GM21737 (cell line): ENCODE data around the gene SLC35F6.

Source experiments
- ATAC-seq: cut with Tn5 transposase; IDR thresholded peaks from one replicate; pipeline ENCODE4 v1.9.1; 2021; ENCODE audit warnings: mild to moderate bottlenecking, moderate library complexity; ENCODE audit not compliant: unreplicated experiment

Gene SLC35F6

GRCh38 chr2:26764078-26764887 is at the start of gene SLC35F6:
TSS of gene SLC35F6 (plus strand) at chr2:26764284. CDS start at chr2:26764350, 66 bp downstream.
- ATAC-seq, result peak; percentile 92

GRCh38 chr2:26715528-26716270 is 48.4 kb upstream of the SLC35F6 start:
- no peak for ATAC-seq

DNA sequence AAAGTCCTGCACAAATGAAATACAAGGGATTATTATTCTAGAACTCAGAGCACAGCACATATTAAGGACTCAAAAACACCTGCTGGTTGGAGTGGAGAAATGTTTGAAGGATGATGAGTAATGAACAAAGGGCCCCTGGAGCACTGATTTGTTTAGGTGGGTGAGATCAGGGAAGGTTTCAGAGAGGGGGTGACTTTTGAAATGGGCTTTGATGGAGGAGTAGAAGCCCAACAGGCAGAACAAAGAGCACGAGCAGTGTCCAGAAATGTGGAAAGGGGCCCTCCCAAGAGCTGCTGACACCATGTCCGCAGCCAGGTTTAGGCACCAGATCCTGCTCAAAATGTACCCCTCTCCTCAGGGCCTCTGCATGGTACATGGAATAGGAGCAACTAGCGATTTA is 47.7 kb upstream of the SLC35F6 start:
- no peak for ATAC-seq

- no peak for ATAC-seq
Measured at GRCh38 chr2:26716769-26717168, 47.3 kb upstream of the SLC35F6 start.

- ATAC-seq, result no peak
Measured at GRCh38 chr2:26717362-26717761, 46.7 kb upstream of the SLC35F6 start.

DNA sequence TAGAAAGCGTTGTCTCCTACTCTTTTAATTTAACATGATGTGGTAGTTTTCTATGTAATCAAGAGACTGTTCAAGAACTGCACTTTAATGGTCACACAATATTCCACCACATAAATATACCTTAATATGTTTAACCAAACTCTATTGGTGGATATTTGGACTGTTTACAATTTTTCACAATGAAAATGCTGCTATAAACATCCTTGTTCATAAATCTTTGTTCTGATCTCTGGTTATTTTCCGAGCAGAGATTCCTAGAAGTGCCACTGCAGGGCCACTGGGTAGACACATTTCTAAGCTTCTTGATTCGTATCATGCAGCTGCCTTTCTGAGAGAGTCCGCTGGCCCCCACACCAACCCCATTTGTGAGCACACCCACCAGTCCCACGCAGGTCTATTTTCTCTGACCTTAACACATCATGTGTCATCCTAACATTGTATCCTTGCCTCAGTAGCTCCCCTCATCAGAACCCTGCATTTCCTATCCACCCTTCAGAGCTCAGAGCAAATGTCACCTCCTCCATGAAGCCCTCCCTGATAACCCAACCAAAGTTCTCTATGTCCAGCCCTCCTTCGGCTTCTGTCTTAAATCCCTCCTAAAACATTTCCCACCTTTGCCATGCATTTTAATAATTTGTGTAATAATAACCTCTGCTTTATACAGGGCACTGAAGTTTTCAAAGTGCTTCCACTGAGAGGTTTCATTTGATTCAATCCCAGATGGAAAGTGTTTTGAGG is 45.0 kb upstream of the SLC35F6 start:
- no peak for ATAC-seq

- ATAC-seq, result no peak
Measured at GRCh38 chr2:26720322-26721114, 43.6 kb upstream of the SLC35F6 start.

DNA sequence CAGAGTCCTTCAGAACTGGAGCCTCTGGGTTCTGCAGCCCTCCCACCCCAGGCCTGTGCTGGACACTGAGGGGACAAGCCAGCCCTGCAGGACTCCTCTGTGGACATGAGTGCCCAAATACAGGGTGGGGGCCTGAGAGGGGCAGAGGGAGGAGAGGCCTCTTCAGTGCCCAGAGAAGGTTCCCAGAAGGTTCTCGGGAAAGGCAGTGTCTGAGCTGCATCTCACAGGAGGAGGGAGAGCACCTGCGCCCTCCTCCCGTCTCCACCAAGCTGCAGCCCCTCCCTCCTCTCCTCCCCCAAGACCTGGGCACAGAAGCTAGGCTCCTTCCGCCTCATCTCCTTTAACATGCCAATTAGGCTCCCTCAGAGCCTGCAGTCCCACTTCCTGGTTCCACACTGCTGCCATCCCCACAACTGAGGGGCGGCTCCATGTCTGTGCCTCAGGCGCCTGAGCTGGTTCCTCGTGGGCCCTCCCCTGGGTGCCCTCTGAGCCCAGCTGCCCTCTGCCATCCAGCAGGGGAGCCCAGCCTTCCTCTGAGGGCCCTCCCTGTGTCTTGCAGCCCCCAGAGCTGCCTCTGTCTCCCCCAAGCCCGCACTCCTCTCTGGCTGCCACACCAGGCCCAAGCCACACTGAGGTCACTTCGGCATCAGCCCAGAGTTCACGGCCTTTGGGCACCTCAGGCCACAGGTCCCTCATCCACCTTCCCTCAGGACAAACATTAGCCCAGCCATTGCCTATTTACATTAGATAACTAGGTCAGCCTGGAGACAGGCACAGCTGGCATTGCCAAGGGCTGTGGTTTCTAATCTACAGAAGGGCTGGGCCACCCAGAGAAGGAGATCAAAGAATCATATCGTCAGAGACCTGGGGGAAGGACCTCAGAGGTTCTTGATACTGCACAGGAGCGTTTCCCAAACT is 42.7 kb upstream of the SLC35F6 start:
- no peak for ATAC-seq

- no peak for ATAC-seq
Measured at GRCh38 chr2:26722328-26722727, 41.8 kb upstream of the SLC35F6 start.

GRCh38 chr2:26722911-26723310 is 41.2 kb upstream of the SLC35F6 start:
- no peak for ATAC-seq

GRCh38 chr2:26723475-26723874 is 40.6 kb upstream of the SLC35F6 start:
- no peak for ATAC-seq

DNA sequence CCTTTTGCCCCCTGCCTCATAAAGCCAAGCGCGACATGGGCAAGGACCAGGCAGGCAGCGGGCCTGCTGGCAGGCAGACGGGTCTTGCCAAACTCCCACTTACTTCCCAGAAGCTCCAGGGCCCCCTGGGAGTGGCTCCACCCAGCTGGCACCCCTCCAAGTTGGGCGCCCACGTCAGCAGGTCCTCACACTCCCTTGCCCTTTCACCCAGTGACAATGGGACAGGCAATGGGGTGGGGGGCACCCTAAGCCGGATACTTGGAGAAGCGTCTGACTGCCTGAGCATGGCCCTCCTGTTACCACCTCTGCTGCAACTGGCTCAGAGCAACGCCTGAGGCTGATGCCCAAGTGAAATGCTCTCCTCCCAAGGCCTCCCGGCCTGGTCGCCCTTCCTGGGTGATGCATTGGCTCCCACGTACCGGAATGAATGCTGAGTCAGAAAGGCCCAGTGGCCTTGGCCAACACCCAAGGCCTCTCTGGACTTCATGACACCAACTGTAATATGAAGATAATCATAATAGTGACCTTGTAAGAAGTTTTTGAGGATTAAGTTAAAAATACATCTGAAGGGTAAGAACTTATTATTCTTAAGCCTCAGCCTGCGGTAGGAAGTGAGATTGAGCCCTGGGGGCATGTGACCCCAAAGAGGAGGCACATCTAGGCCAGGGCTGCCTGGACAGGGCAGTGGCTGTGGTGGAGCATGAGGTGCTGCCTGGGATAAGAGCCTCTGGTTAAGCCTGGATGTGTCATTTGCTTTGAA is 39.9 kb upstream of the SLC35F6 start:
- ATAC-seq, result no peak

- no peak for ATAC-seq
Measured at GRCh38 chr2:26724784-26725520, 39.1 kb upstream of the SLC35F6 start.

DNA sequence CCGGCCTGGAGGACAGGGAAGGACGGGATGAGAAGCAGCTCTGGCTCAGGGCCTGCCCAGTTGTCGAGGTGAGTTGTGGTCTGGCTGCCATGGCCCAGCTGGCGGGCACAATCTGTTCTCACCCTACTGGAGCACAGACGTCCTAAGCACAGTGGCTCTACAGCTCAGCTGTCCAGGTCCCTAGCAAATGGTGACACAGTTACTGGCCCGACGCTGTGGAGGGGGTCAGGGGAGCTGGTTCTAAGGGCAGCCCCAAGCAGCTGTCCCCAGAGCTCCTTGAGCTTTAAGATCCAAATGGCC is 38.6 kb upstream of the SLC35F6 start:
- no peak for ATAC-seq

DNA sequence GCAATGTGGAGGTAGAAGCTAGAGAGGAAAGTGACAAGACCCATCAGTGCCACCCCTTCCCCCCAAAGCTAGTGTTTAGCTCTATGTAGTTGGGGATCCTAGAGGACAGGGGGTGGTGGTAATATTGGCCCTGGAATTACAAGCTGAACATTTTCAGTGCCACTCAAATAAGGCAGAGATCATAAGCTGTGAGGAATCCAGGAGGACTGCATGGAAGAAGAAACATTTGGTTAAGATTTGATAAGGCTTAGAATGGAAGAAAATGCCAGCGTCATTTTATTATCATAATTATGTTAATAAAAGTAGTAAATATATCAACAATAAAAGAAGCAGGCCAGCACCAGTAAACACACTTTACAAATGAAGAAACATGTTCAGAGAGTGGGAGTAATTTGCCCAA is 37.9 kb upstream of the SLC35F6 start:
- no peak for ATAC-seq

DNA sequence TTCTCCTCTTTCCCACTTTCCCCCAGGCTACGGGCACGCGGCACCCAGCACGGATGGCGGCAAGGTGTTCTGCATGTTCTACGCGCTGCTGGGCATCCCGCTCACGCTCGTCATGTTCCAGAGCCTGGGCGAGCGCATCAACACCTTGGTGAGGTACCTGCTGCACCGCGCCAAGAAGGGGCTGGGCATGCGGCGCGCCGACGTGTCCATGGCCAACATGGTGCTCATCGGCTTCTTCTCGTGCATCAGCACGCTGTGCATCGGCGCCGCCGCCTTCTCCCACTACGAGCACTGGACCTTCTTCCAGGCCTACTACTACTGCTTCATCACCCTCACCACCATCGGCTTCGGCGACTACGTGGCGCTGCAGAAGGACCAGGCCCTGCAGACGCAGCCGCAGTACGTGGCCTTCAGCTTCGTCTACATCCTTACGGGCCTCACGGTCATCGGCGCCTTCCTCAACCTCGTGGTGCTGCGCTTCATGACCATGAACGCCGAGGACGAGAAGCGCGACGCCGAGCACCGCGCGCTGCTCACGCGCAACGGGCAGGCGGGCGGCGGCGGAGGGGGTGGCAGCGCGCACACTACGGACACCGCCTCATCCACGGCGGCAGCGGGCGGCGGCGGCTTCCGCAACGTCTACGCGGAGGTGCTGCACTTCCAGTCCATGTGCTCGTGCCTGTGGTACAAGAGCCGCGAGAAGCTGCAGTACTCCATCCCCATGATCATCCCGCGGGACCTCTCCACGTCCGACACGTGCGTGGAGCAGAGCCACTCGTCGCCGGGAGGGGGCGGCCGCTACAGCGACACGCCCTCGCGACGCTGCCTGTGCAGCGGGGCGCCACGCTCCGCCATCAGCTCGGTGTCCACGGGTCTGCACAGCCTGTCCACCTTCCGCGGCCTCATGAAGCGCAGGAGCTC is 36.2 kb upstream of the SLC35F6 start:
- no peak for ATAC-seq

DNA sequence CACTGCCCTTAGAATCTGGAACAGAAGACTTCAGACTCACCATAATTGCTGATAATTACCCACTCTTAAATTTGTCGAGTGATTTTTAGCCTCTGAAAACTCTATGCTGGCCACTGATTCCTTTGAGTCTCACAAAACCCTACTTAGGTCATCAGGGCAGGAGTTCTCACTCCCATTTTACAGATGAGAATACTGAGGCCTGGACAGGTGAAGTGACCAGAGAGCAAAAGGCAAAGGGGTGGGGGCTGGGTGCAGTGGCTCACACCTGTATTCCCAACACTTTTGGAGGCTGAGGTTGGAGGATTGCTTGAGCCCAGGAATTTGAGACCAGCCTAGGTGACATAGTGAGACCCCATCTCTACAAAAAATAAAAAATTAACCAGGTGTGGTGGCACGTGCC is 34.8 kb upstream of the SLC35F6 start:
- no peak for ATAC-seq
